K562 (cell line): ENCODE results near the gene ADAM15. TPM values are rescaled to one million over a fixed set of nuclear protein-coding genes. Genes with fewer than 3 reads are reported as not detected.

ENCODE experiments used
- ATAC-seq: fragments of 200-7000 bp; cut with Tn5 transposase; 3 replicates; pipeline ENCODE4 v1.9.1; 2020; ENCODE audit warnings: moderate library complexity
- BruUV-seq: library from RNA; stranded (reverse); fragments of 400-500 nt; replicated peaks from 2 replicates; lab custom pipeline; 2021; lab: Mats Ljungman, UMichigan
- CTCF ChIA-PET: fragments of 300-600 bp; formaldehyde crosslinking; extraction: SDS; loops from one replicate; lab custom pipeline; 2021; ENCODE audit warnings: low intra/inter-chr PET ratio; lab: Yijun Ruan, JAX
- POLR2A ChIA-PET: fragments of 300-600, 350-650 bp; sonication (Branson Sonifier 250); formaldehyde crosslinking; extraction: SDS; loops from one replicate; lab custom pipeline; 2021; ENCODE audit warnings: antibody characterized with exemption, inconsistent platforms; lab: Yijun Ruan, JAX
- DNase-seq, 4 experiments: peaks; one replicate each; pipeline versions ENCODE4 v3.0.0 to v3.0.0-alpha.2; 2011 to 2018; ENCODE audit warnings: low spot score in 3 of 4, mixed read lengths in 3 of 4; ENCODE audit errors: extremely low read depth in 1 of 4
- FAIRE-seq: peaks from 2 replicates; lab custom pipeline; 2011; peaks lifted over from hg19 to GRCh38; lab: Jason Lieb, UNC
- H2AFZ ChIP-seq: 2 replicates; pipeline ENCODE4 v1.6.0; 2011; ENCODE audit warnings: low read depth, low read length, control low read depth, inconsistent platforms
- H3K27ac ChIP-seq: fragments of 200-600 bp; 3 replicates; pipeline ENCODE4 v1.8.0; 2011; ENCODE audit warnings: low read depth, mild to moderate bottlenecking, control low read depth, inconsistent platforms, low read length, moderate library complexity, mixed read lengths; ENCODE audit errors: extremely low read depth
- H3K27me3 ChIP-seq, 2 experiments: fragments of 300-600 bp in 1 of 2; 2 replicates in 1 of 2; 3 replicates in 1 of 2; pipeline versions ENCODE4 v1.6.0 to v1.8.0; 2011; ENCODE audit warnings: inconsistent platforms in 2 of 2, low read length in 2 of 2, mild to moderate bottlenecking in 1 of 2, mixed read lengths in 1 of 2, moderate library complexity in 1 of 2; ENCODE audit not compliant: control insufficient read depth in 2 of 2, insufficient read depth in 2 of 2
- H3K36me3 ChIP-seq: fragments of 300-600 bp; 3 replicates; pipeline ENCODE4 v1.8.0; 2011; ENCODE audit warnings: mild to moderate bottlenecking, low read length, inconsistent platforms; ENCODE audit not compliant: control insufficient read depth, insufficient read depth
- H3K4me1 ChIP-seq, 2 experiments: fragments of 200-600 bp in 1 of 2; replicated peaks in 1 of 2; 2 replicates in 1 of 2; 3 replicates in 1 of 2; pipeline versions ENCODE4 v1.5.1 to v1.8.0; 2011; ENCODE audit warnings: inconsistent platforms in 2 of 2, low read length in 2 of 2, mild to moderate bottlenecking in 1 of 2, mixed read lengths in 1 of 2, moderate library complexity in 1 of 2; ENCODE audit not compliant: control insufficient read depth in 2 of 2, insufficient read depth in 2 of 2
- H3K4me2 ChIP-seq: 2 replicates; pipeline ENCODE4 v1.6.1; 2011; ENCODE audit warnings: low read length, control low read depth, inconsistent platforms, mixed read lengths; ENCODE audit not compliant: insufficient read depth
- H3K4me3 ChIP-seq: fragments of 200-600 bp; sonication (generic), shearing (Covaris generic); 2 replicates; pipeline ENCODE4 v1.5.1; 2016; ENCODE audit warnings: control low read depth, inconsistent platforms
- H3K79me2 ChIP-seq: fragments of 200-600 bp; 3 replicates; pipeline ENCODE4 v1.8.0; 2011; ENCODE audit warnings: low read length, inconsistent platforms; ENCODE audit not compliant: control insufficient read depth, insufficient read depth
- H3K9ac ChIP-seq, 2 experiments: 2 replicates each; pipeline versions ENCODE4 v1.6.0 to v1.6.1; 2011; ENCODE audit warnings: low read depth in 2 of 2, low read length in 2 of 2, control low read depth in 1 of 2, inconsistent platforms in 1 of 2, mild to moderate bottlenecking in 1 of 2, mixed read lengths in 1 of 2; ENCODE audit not compliant: insufficient read depth in 1 of 2
- H3K9me1 ChIP-seq: one replicate; pipeline ENCODE4 v1.6.0; 2011; ENCODE audit warnings: inconsistent platforms, mild to moderate bottlenecking, low read length, moderate library complexity; ENCODE audit not compliant: control insufficient read depth, insufficient read depth
- H3K9me3 ChIP-seq: replicated peaks from 2 replicates; pipeline ENCODE4 v1.5.1; 2011; ENCODE audit warnings: low read depth, low read length, inconsistent platforms; ENCODE audit not compliant: control insufficient read depth, insufficient read depth
- H4K20me1 ChIP-seq: replicated peaks from 2 replicates; pipeline ENCODE4 v1.6.1; 2011; ENCODE audit warnings: low read length, inconsistent platforms, mixed read lengths; ENCODE audit not compliant: control insufficient read depth, insufficient read depth
- CBFA2T2 ChIP-seq: fragments of 450-650 bp; conservative IDR thresholded peaks from 2 replicates; pipeline ENCODE4 v1.6.1; 2017; ENCODE audit warnings: mild to moderate bottlenecking
- DPF2 ChIP-seq: fragments of 450-650 bp; IDR thresholded peaks from 2 replicates; pipeline ENCODE4 v1.6.1; 2016
- ERF ChIP-seq: fragments of 450-650 bp; formaldehyde crosslinking; IDR thresholded peaks from 2 replicates; pipeline ENCODE4 v1.4.0; 2020; ENCODE audit warnings: mild to moderate bottlenecking, mixed read lengths
- FUS ChIP-seq: fragments of 200-400 bp; formaldehyde crosslinking; optimal IDR thresholded peaks from 2 replicates; pipeline ENCODE3; 2017; ENCODE audit warnings: low read depth, low read length
- GABPB1 ChIP-seq: sonication (generic); formaldehyde crosslinking; IDR thresholded peaks from 2 replicates; pipeline ENCODE4 v1.8.0; 2022; ENCODE audit warnings: mild to moderate bottlenecking, missing genetic modification reagents
- HEY1 ChIP-seq: fragments of 250-450 bp; sonication (Bioruptor Pico); IDR thresholded peaks from 2 replicates; pipeline ENCODE4 v1.5.0; 2020; ENCODE audit warnings: mild to moderate bottlenecking, moderate library complexity, borderline replicate concordance
- HMGN3 ChIP-seq: IDR thresholded peaks from 2 replicates; pipeline ENCODE4 v1.6.1; 2011; ENCODE audit warnings: borderline replicate concordance, low read depth, mild to moderate bottlenecking, mixed read lengths, low read length; ENCODE audit not compliant: insufficient read length; ENCODE audit errors: extremely low read depth
- JUNB ChIP-seq: fragments of 450-650 bp; formaldehyde crosslinking; conservative IDR thresholded peaks from 2 replicates; pipeline ENCODE4 v1.4.0; 2020; ENCODE audit warnings: mild to moderate bottlenecking
- NCOA1 ChIP-seq: fragments of 450-650 bp; IDR thresholded peaks from 2 replicates; pipeline ENCODE4 v1.6.1; 2016; ENCODE audit warnings: low read depth
- POLR2AphosphoS5 ChIP-seq: IDR thresholded peaks from 2 replicates; pipeline ENCODE4 v1.6.1; 2011; ENCODE audit warnings: mild to moderate bottlenecking, low read depth, low read length, moderate library complexity; ENCODE audit not compliant: control insufficient read depth, insufficient read depth
- PTRF ChIP-seq: fragments of 450-650 bp; IDR thresholded peaks from 2 replicates; pipeline ENCODE4 v1.6.1; 2016; ENCODE audit warnings: mild to moderate bottlenecking, missing genetic modification characterization, missing compliant biosample characterization
- SNRNP70 ChIP-seq: fragments of 200-400 bp; formaldehyde crosslinking; optimal IDR thresholded peaks from 2 replicates; pipeline ENCODE3; 2017; ENCODE audit warnings: low read depth, low read length
- ZC3H8 ChIP-seq: fragments of 450-650 bp; IDR thresholded peaks from 2 replicates; pipeline ENCODE4 v1.6.1; 2017
- ZNF134 ChIP-seq: fragments of 250-450 bp; sonication (Bioruptor Pico); conservative IDR thresholded peaks from 2 replicates; pipeline ENCODE4 v1.4.0; 2020
- WGBS: fragments of 100-300 bp; shearing (Covaris generic); methylation state at CpG from one replicate; pipeline ENCODE4 v1.1.6; 2016; ENCODE audit warnings: low coverage, mixed read lengths; ENCODE audit not compliant: insufficient coverage; ENCODE audit errors: missing lambda C conversion rate; 5-methylcytosine and 5-hydroxymethylcytosine counted together
- in situ Hi-C: fragments of 300-500 bp; cut with MboI; formaldehyde crosslinking; loops from 4 replicates; pipeline ENCODE4 v1.15.0; 2018; ENCODE audit warnings: inconsistent platforms, mixed read lengths
- intact Hi-C: fragments of 100-400 bp; cut with micrococcal nuclease; formaldehyde crosslinking; loops from 2 replicates; pipeline ENCODE4 v1.14.2; 2022
- polyA plus RNA-seq, 8 experiments: library from polyadenylated mRNA; depleted of rRNA in 4 of 8; stranded (reverse) in 5 of 8; unstranded in 3 of 8; fragments of >200 nt; fragmentation: Nextera tagmentation in 2 of 8; fragmentation: Illumina TruSeq in 1 of 8; extraction: Ambion mirVana in 2 of 8; extraction: Trizol in 1 of 8; gene quantifications; 2 replicates each; pipeline versions ENCODE4 v1.2.1 to v1.2.3, GENCODE V29; 2011 to 2014; ENCODE audit warnings: inconsistent platforms in 1 of 8, missing spikeins in 1 of 8
- total RNA-seq, 7 experiments: library from RNA; depleted of rRNA in 6 of 7; stranded (reverse); fragments of >200 nt in 6 of 7; fragmentation: Illumina TruSeq in 2 of 7; extraction: Trizol in 2 of 7; gene quantifications; 2 replicates each; pipeline versions ENCODE4 v1.2.1 to v1.2.3, GENCODE V29; 2011 to 2021; ENCODE audit warnings: low replicate concordance in 1 of 7
- TF ChIP-seq, protein P1 (sequence below): fragments of 250-450 bp; sonication (Bioruptor Pico); IDR thresholded peaks from 2 replicates; pipeline ENCODE4 v1.5.1; 2021; ENCODE audit warnings: mild to moderate bottlenecking
- TF ChIP-seq, protein P2 (sequence below), 3 experiments: fragments of 200-800 bp in 1 of 3; sonication (Bioruptor generic) in 1 of 3; sonication (generic) in 1 of 3; formaldehyde crosslinking in 1 of 3; IDR thresholded peaks; 2 replicates each; pipeline versions ENCODE4 v1.6.1 to v1.8.0; 2016 to 2022; ENCODE audit warnings: mild to moderate bottlenecking in 2 of 3, missing compliant biosample characterization in 2 of 3, missing genetic modification characterization in 2 of 3, missing genetic modification reagents in 1 of 3
- TF ChIP-seq, protein P3 (sequence below): fragments of 250-450 bp; sonication (Bioruptor Pico); IDR thresholded peaks from 2 replicates; pipeline ENCODE4 v1.5.0; 2021
- TF ChIP-seq, protein P4 (sequence below): sonication (generic); formaldehyde crosslinking; IDR thresholded peaks from 2 replicates; pipeline ENCODE4 v1.8.1; 2023; ENCODE audit warnings: mild to moderate bottlenecking, missing genetic modification reagents

ADAM15 gene
- total and polyA plus RNA-seq, 9 of the 15 experiments (the other 6 are each of a cell fraction or from before 2014, with no cell fraction given): 0.69 to 72.3 (median 32.8) TPM

DNA sequence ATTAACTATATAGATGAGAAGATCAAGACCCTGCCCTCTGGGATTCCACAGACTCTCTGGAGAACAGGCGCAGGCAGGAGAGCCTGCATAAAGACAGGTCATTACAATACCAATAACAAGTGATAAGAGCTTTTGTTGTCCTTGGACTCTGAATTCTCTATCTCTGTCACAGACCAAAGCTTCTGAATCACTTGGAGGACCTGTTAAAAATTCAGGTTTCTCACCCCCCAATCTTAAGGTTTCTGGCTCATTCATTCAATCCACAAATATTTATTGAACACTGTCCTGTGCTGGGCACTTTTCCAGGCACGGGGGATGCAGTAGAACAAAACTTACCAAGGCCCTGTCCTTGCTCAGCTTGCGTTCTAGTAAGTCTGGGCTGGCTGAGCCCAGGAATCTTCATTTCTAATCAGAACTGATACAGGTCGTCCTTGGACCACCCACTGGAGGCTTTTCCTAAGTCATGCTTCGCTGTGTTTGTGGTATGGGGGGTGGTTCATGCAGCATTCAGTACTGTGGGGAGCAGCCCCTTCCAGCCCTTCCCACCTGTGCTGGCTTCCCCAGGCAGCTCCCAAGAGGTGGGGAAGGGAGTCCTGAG, 13.8 kb downstream of the ADAM15 start:
- peak; percentile 26 for FAIRE-seq
- Histone ChIP-seq H4K20me1 (no peaks in the 10 kb centered on the region; the same call in 1 of the 2 replicates), H3K4me1 (peaks cover 30 to 66% of the 10 kb centered on the region in 2 experiments), H3K36me3 (peaks cover 26% of the 10 kb centered on the region; the same call in 2 of the 3 replicates), H3K4me2 (no peak overlapping the region), H3K27me3 (no peaks in the 10 kb centered on the region), H3K79me2 (peaks cover 9% of the 10 kb centered on the region; the same call in 2 of the 3 replicates), H3K4me3 (no peak overlapping the region), H3K9me1 (peaks cover 7% of the 10 kb centered on the region), H3K9me3 (no peaks in the 10 kb centered on the region), H2AFZ (no peak overlapping the region), H3K27ac (no peak overlapping the region), H3K9ac (no peak overlapping the region)
- 41% methylated on average over 5 of the region's 5 CpGs for WGBS
- in situ Hi-C loops (loop anchor here (5.0 kb wide), 1 partner anchor 108 kb away; the partner anchor contains the start of gene PBXIP1), intact Hi-C loops (loop anchor here (5.0 kb wide), 2 partner anchors 93 to 398 kb away; partner anchors contain the start of genes CKS1B and SHC1)
- BruUV-seq: TSS peak; percentile 77
- CTCF ChIA-PET: interaction anchor here (1.3 to 4.0 kb wide), 2 partner anchors 17 to 19 kb away, joined by 5 to 153 read pairs; partner anchors contain the start of gene EFNA3
- POLR2A ChIA-PET: interaction anchor here (0.7 to 1.0 kb wide), 3 partner anchors 9 to 138 kb away, joined by 3 to 4 read pairs (median 4); no protein-coding TSS in a partner anchor
- TF ChIP-seq ZC3H8: no peak
- TF ChIP-seq, protein P1, sequence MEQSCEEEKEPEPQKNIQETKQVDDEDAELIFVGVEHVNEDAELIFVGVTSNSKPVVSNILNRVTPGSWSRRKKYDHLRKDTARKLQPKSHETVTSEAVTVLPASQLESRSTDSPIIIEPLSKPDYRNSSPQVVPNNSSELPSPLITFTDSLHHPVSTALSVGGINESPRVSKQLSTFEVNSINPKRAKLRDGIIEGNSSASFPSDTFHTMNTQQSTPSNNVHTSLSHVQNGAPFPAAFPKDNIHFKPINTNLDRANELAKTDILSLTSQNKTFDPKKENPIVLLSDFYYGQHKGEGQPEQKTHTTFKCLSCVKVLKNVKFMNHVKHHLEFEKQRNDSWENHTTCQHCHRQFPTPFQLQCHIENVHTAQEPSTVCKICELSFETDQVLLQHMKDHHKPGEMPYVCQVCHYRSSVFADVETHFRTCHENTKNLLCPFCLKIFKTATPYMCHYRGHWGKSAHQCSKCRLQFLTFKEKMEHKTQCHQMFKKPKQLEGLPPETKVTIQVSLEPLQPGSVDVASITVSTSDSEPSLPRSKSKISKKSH (CRISPR knock-in tag): no peak
- TF ChIP-seq, protein P2, sequence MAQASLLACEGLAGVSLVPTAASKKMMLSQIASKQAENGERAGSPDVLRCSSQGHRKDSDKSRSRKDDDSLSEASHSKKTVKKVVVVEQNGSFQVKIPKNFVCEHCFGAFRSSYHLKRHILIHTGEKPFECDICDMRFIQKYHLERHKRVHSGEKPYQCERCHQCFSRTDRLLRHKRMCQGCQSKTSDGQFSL (CRISPR knock-in tag; IDR thresholded peaks at IDR 0.05): no peak
- TF ChIP-seq, protein P2 (tag; IDR thresholded peaks at IDR 0.05): no peak
- TF ChIP-seq PTRF: no peak
- no peak for TF ChIP-seq SNRNP70
- no peak for TF ChIP-seq DPF2
- TF ChIP-seq, protein P3, sequence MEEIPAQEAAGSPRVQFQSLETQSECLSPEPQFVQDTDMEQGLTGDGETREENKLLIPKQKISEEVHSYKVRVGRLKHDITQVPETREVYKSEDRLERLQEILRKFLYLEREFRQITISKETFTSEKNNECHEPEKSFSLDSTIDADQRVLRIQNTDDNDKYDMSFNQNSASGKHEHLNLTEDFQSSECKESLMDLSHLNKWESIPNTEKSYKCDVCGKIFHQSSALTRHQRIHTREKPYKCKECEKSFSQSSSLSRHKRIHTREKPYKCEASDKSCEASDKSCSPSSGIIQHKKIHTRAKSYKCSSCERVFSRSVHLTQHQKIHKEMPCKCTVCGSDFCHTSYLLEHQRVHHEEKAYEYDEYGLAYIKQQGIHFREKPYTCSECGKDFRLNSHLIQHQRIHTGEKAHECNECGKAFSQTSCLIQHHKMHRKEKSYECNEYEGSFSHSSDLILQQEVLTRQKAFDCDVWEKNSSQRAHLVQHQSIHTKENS (CRISPR knock-in tag): no peak
- no peak for TF ChIP-seq JUNB (CRISPR knock-in tag)
- no peak for TF ChIP-seq NCOA1
- TF ChIP-seq POLR2AphosphoS5: no peak
- no peak for TF ChIP-seq CBFA2T2
- no peak for TF ChIP-seq ERF (CRISPR knock-in tag)
- no peak for TF ChIP-seq HMGN3
- no peak for TF ChIP-seq FUS
- TF ChIP-seq ZNF134 (CRISPR knock-in tag): no peak
- no peak for TF ChIP-seq HEY1
- TF ChIP-seq GABPB1: no peak
- TF ChIP-seq, protein P4, sequence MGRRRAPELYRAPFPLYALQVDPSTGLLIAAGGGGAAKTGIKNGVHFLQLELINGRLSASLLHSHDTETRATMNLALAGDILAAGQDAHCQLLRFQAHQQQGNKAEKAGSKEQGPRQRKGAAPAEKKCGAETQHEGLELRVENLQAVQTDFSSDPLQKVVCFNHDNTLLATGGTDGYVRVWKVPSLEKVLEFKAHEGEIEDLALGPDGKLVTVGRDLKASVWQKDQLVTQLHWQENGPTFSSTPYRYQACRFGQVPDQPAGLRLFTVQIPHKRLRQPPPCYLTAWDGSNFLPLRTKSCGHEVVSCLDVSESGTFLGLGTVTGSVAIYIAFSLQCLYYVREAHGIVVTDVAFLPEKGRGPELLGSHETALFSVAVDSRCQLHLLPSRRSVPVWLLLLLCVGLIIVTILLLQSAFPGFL (CRISPR knock-in tag): no peak
- DNase-seq: no peak
- ATAC-seq: no peak
